ENCODE data around the gene SLC19A2. TPM values are rescaled to one million over a fixed set of nuclear protein-coding genes. Genes with fewer than 3 reads are reported as not detected.

Gene SLC19A2
- total RNA-seq, 1 experiment from 2014 or later = 9.9 TPM

GRCh38 chr1:169499807-169500206 is 14.1 kb upstream of the SLC19A2 start:
- ChIA-PET CTCF (no interaction called here), POLR2A (ENCODE audit: low non-redundant PET) (no interaction called here)
- no peaks in the 10 kb centered on the region for H3K4me1 ChIP-seq (ENCODE audit: insufficient read depth, low read length, poor library complexity, severe bottlenecking)
- no peak overlapping the region for H3K4me3 ChIP-seq (ENCODE audit: low read depth, low read length, poor library complexity, severe bottlenecking)
- no TSS peak for BruUV-seq (replicated peaks)
- H3K9me3 ChIP-seq (ENCODE audit: low read depth, low read length, poor library complexity, severe bottlenecking) = no peaks in the 10 kb centered on the region
- no peaks in the 10 kb centered on the region for H3K36me3 ChIP-seq (ENCODE audit: insufficient read depth, low read length, poor library complexity, severe bottlenecking)
- DNase-seq (ENCODE audit: low spot score) = no peak
- TF ChIP-seq CTCF (conservative IDR thresholded peaks at IDR 0.05; ENCODE audit: low read depth, low read length) (no peak), EZH2 (IDR thresholded peaks at IDR 0.05; ENCODE audit: borderline replicate concordance, low read depth, low read length, poor library complexity, severe bottlenecking) (no peak)
- no peak overlapping the region for H3K27ac ChIP-seq (ENCODE audit: low read depth, low read length, poor library complexity, severe bottlenecking)
- no peaks in the 10 kb centered on the region for H3K27me3 ChIP-seq (replicated peaks; ENCODE audit: insufficient read depth, low read depth, low read length, poor library complexity)
- intact Hi-C loops (cut with micrococcal nuclease; ENCODE audit: unreplicated experiment) = no loop called here

DNA sequence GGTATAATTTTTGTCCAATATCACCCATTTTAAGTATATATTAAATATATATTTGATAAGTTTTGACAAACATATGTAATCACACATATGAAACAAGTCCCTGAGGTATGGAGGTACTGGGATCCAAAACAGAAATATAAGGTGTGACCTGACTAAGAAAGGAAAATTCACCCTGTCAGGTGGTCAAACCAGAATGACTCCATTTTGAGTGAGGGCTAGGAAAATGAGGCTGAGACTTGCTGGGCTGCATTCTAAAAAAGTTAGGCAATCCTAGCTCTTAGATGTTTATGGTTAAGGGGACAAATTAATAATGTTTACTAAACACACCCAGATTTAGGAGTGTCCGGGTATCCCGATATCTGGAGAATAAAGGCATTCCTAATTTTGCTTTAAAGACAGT is 11.6 kb upstream of the SLC19A2 start:
- no peak overlapping the region for H3K4me3 ChIP-seq (ENCODE audit: low read depth, low read length, poor library complexity, severe bottlenecking)
- POLR2A ChIA-PET (ENCODE audit: low non-redundant PET) = no interaction called here
- DNase-seq (ENCODE audit: low spot score) = no peak
- no peaks in the 10 kb centered on the region for H3K9me3 ChIP-seq (ENCODE audit: low read depth, low read length, poor library complexity, severe bottlenecking)
- H3K27me3 ChIP-seq (replicated peaks; ENCODE audit: insufficient read depth, low read depth, low read length, poor library complexity) = no peaks in the 10 kb centered on the region
- no peaks in the 10 kb centered on the region for H3K4me1 ChIP-seq (ENCODE audit: insufficient read depth, low read length, poor library complexity, severe bottlenecking)
- TF ChIP-seq EZH2 (IDR thresholded peaks at IDR 0.05; ENCODE audit: borderline replicate concordance, low read depth, low read length, poor library complexity, severe bottlenecking) (no peak), CTCF (conservative IDR thresholded peaks at IDR 0.05; ENCODE audit: low read depth, low read length) (no peak)
- no peak overlapping the region for H3K27ac ChIP-seq (ENCODE audit: low read depth, low read length, poor library complexity, severe bottlenecking)
- intact Hi-C loops (cut with micrococcal nuclease; ENCODE audit: unreplicated experiment) = no loop called here
- BruUV-seq (replicated peaks) = no TSS peak
- CTCF ChIA-PET = no interaction called here
- H3K36me3 ChIP-seq (ENCODE audit: insufficient read depth, low read length, poor library complexity, severe bottlenecking) = no peaks in the 10 kb centered on the region

GRCh38 chr1:169495916-169496315 is 10.2 kb upstream of the SLC19A2 start:
- H3K36me3 ChIP-seq (ENCODE audit: insufficient read depth, low read length, poor library complexity, severe bottlenecking) = no peaks in the 10 kb centered on the region
- no peaks in the 10 kb centered on the region for H3K27me3 ChIP-seq (replicated peaks; ENCODE audit: insufficient read depth, low read depth, low read length, poor library complexity)
- intact Hi-C loops (cut with micrococcal nuclease; ENCODE audit: unreplicated experiment) = no loop called here
- no peaks in the 10 kb centered on the region for H3K4me1 ChIP-seq (ENCODE audit: insufficient read depth, low read length, poor library complexity, severe bottlenecking)
- CTCF ChIA-PET = no interaction called here
- H3K9me3 ChIP-seq (ENCODE audit: low read depth, low read length, poor library complexity, severe bottlenecking) = no peaks in the 10 kb centered on the region
- H3K27ac ChIP-seq (ENCODE audit: low read depth, low read length, poor library complexity, severe bottlenecking) = no peak overlapping the region
- BruUV-seq (replicated peaks) = no TSS peak
- no peak for DNase-seq (ENCODE audit: low spot score)
- POLR2A ChIA-PET (ENCODE audit: low non-redundant PET) = no interaction called here
- no peak for TF ChIP-seq CTCF (conservative IDR thresholded peaks at IDR 0.05; ENCODE audit: low read depth, low read length)
- TF ChIP-seq EZH2 (IDR thresholded peaks at IDR 0.05; ENCODE audit: borderline replicate concordance, low read depth, low read length, poor library complexity, severe bottlenecking) = no peak
- H3K4me3 ChIP-seq (ENCODE audit: low read depth, low read length, poor library complexity, severe bottlenecking) = no peak overlapping the region

Data from A673 (cell line).